ENCODE data around the gene ZNF438. TPM values are rescaled to one million over a fixed set of nuclear protein-coding genes. Genes with fewer than 3 reads are reported as not detected.
A peak's percentile ranks its signal among the peaks of the same experiment; 100 is the strongest.

ZNF438 gene
- polyA plus RNA-seq, 3 donors = 5.4 to 11.1 (median 9.3) TPM

DNA sequence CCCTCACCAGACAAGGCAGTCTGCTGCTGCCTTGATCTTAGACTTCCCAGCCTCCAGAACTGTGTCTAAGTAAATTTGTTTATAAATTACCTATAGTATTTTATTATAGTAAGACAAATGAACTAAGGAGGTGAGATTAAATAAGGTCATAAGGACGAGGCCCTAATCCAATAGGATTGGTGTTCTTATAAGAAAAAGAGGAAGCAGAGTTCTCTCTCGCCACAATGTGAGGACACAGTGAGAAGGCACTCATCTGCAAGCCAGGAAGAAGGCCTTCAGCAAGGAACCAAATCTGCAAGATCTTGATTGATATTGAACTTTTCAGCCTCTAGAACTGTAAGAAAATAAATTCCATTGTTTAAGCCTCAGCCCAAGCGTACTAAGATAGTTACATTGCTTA, 6.1 kb upstream of the ZNF438 start:
- Mint-ChIP-seq H3K9me3 (peaks cover 0 to 11% (median 6%) of the 10 kb centered on the region in 7 donors), H3K4me1 (peaks cover 24% of the 10 kb centered on the region), H3K27ac (peak overlapping the region in 1 of 7 donors; percentile 64), H3K4me3 (no peak overlapping the region), H3K36me3 (peaks cover 0 to 5% of the 10 kb centered on the region in 2 donors), H3K27me3 (ENCODE audit: low read depth in 3 of 3) (no peaks in the 10 kb centered on the region)
- Histone ChIP-seq H3K4me3 (replicated peaks in 1 of 3; ENCODE audit: low read depth in 2 of 3, low read length in 3 of 3) (no peak overlapping the region), H3K9me3 (replicated peaks in 1 of 2; ENCODE audit: control insufficient read depth in 1 of 2, insufficient read depth in 1 of 2, low read length in 2 of 2) (no peaks in the 10 kb centered on the region), H3K27me3 (ENCODE audit: control insufficient read depth in 2 of 2, insufficient read depth in 2 of 2, low read length in 2 of 2) (no peaks in the 10 kb centered on the region), H3K4me2 (replicated peaks; ENCODE audit: extremely low read depth, low read length, poor library complexity, severe bottlenecking) (no peak overlapping the region), H3K9ac (ENCODE audit: insufficient read depth, low read length, poor library complexity, severe bottlenecking) (no peak overlapping the region), H3K79me2 (ENCODE audit: insufficient read depth, low read length) (no peaks in the 10 kb centered on the region), H3K36me3 (replicated peaks in 1 of 2; ENCODE audit: control insufficient read depth in 1 of 2, insufficient read depth in 2 of 2, low read length in 2 of 2) (no peaks in the 10 kb centered on the region), H3K27ac (ENCODE audit: low read depth in 1 of 2, low read length in 2 of 2) (no peak overlapping the region), H3K4me1 (ENCODE audit: control insufficient read depth in 1 of 2, insufficient read depth in 2 of 2, low read length in 2 of 2) (peaks cover 15 to 18% of the 10 kb centered on the region in 2 donors), H4K20me1 (ENCODE audit: insufficient read depth, low read length) (no peaks in the 10 kb centered on the region), H2AFZ (ENCODE audit: insufficient read depth, low read depth, low read length, poor library complexity, severe bottlenecking) (no peak overlapping the region)
- WGBS (ENCODE audit: insufficient coverage) = 100% methylated on average over 1 of the region's 3 CpGs
- DNase-seq = peak in 1 of 3 donors; percentile 18
- TF ChIP-seq, protein P1, sequence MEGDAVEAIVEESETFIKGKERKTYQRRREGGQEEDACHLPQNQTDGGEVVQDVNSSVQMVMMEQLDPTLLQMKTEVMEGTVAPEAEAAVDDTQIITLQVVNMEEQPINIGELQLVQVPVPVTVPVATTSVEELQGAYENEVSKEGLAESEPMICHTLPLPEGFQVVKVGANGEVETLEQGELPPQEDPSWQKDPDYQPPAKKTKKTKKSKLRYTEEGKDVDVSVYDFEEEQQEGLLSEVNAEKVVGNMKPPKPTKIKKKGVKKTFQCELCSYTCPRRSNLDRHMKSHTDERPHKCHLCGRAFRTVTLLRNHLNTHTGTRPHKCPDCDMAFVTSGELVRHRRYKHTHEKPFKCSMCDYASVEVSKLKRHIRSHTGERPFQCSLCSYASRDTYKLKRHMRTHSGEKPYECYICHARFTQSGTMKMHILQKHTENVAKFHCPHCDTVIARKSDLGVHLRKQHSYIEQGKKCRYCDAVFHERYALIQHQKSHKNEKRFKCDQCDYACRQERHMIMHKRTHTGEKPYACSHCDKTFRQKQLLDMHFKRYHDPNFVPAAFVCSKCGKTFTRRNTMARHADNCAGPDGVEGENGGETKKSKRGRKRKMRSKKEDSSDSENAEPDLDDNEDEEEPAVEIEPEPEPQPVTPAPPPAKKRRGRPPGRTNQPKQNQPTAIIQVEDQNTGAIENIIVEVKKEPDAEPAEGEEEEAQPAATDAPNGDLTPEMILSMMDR (IDR thresholded peaks at IDR 0.05) = no peak
- intact Hi-C loops (cut with micrococcal nuclease) = loop anchor here in 1 of 2 donors (10.0 kb wide), 2 partner anchors 547 to 727 kb away; no protein-coding TSS in a partner anchor

DNA sequence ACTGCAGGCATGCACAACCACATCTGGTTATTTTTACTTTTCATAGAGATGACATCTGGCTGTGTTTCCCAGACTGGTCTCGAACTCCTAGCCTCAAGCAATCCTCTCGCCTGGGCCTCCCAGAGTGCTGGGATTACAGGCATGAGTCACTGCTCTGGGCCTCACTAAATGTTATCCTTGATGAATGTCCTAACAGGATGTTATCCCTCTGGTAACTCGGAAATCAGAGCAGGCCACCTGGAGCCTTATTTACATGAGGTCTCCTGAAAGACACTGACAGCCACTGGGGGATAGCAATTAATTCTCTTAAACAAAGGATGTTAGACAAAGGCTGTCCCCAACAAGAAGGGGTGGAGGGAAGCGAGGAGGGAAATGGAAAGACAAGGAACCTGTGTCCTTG, 4.5 kb upstream of the ZNF438 start:
- intact Hi-C loops (cut with micrococcal nuclease) = loop anchor here in 1 of 2 donors (10.0 kb wide), 2 partner anchors 549 to 729 kb away; no protein-coding TSS in a partner anchor

More for the DNA sequence above, 4.5 kb upstream of the ZNF438 start:
- Histone ChIP-seq H3K4me3 (replicated peaks in 1 of 3; ENCODE audit: low read depth in 2 of 3, low read length in 3 of 3) (no peak overlapping the region), H3K27me3 (ENCODE audit: control insufficient read depth in 2 of 2, insufficient read depth in 2 of 2, low read length in 2 of 2) (no peaks in the 10 kb centered on the region), H3K4me1 (ENCODE audit: control insufficient read depth in 1 of 2, insufficient read depth in 2 of 2, low read length in 2 of 2) (peaks cover 21 to 28% of the 10 kb centered on the region in 2 donors), H4K20me1 (ENCODE audit: insufficient read depth, low read length) (no peaks in the 10 kb centered on the region), H3K79me2 (ENCODE audit: insufficient read depth, low read length) (peaks cover 4% of the 10 kb centered on the region), H3K27ac (ENCODE audit: low read depth in 1 of 2, low read length in 2 of 2) (no peak overlapping the region), H3K9me3 (replicated peaks in 1 of 2; ENCODE audit: control insufficient read depth in 1 of 2, insufficient read depth in 1 of 2, low read length in 2 of 2) (no peaks in the 10 kb centered on the region), H3K4me2 (replicated peaks; ENCODE audit: extremely low read depth, low read length, poor library complexity, severe bottlenecking) (no peak overlapping the region), H3K36me3 (replicated peaks in 1 of 2; ENCODE audit: control insufficient read depth in 1 of 2, insufficient read depth in 2 of 2, low read length in 2 of 2) (no peaks in the 10 kb centered on the region), H2AFZ (ENCODE audit: insufficient read depth, low read depth, low read length, poor library complexity, severe bottlenecking) (no peak overlapping the region), H3K9ac (ENCODE audit: insufficient read depth, low read length, poor library complexity, severe bottlenecking) (no peak overlapping the region)
- peaks cover 24% of the 10 kb centered on the region for H3K4me1 Mint-ChIP-seq
- H3K36me3 Mint-ChIP-seq = peaks cover 0 to 5% of the 10 kb centered on the region in 2 donors
- no peak for DNase-seq
- no peak overlapping the region for H3K4me3 Mint-ChIP-seq
- H3K27me3 Mint-ChIP-seq (ENCODE audit: low read depth in 3 of 3) = no peaks in the 10 kb centered on the region
- TF ChIP-seq, protein P1 (IDR thresholded peaks at IDR 0.05) = no peak
- WGBS (ENCODE audit: insufficient coverage) = 96% methylated on average over 4 of the region's 4 CpGs
- H3K27ac Mint-ChIP-seq = peak overlapping the region in 1 of 7 donors; percentile 59
- peaks cover 0 to 11% (median 6%) of the 10 kb centered on the region in 7 donors for H3K9me3 Mint-ChIP-seq
